ENCODE data around the gene INHBA.

INHBA gene

GRCh38 chr7:41655426-41655825 is 47.5 kb downstream of the INHBA start:
- H3K9me3 ChIP-seq (ENCODE audit: control insufficient read depth in 2 of 2, low read length in 2 of 2): no peaks in the 10 kb centered on the region

GRCh38 chr7:41652267-41652666 is 50.6 kb downstream of the INHBA start:
- Histone ChIP-seq H3K4me1 (ENCODE audit: control insufficient read depth in 2 of 2, insufficient read depth in 2 of 2, low read length in 2 of 2) (no peaks in the 10 kb centered on the region), H3K27ac (ENCODE audit: low read depth in 2 of 2, low read length in 2 of 2) (no peak overlapping the region), H3K9ac (ENCODE audit: low read depth in 1 of 2, low read length in 2 of 2) (no peak overlapping the region), H3K4me3 (ENCODE audit: low read length in 2 of 2) (no peak overlapping the region), H3K9me3 (ENCODE audit: control insufficient read depth in 2 of 2, low read length in 2 of 2) (no peaks in the 10 kb centered on the region), H3K27me3 (ENCODE audit: control insufficient read depth in 2 of 2, insufficient read depth in 2 of 2, low read length in 2 of 2) (no peaks in the 10 kb centered on the region), H3K36me3 (ENCODE audit: control insufficient read depth in 2 of 2, insufficient read depth in 2 of 2, low read length in 2 of 2) (no peaks in the 10 kb centered on the region)

More at GRCh38 chr7:41655426-41655825, 47.5 kb downstream of the INHBA start:
- Histone ChIP-seq H3K27me3 (ENCODE audit: control insufficient read depth in 2 of 2, insufficient read depth in 2 of 2, low read length in 2 of 2) (no peaks in the 10 kb centered on the region), H3K27ac (ENCODE audit: low read depth in 2 of 2, low read length in 2 of 2) (no peak overlapping the region), H3K4me1 (ENCODE audit: control insufficient read depth in 2 of 2, insufficient read depth in 2 of 2, low read length in 2 of 2) (no peaks in the 10 kb centered on the region), H3K4me3 (ENCODE audit: low read length in 2 of 2) (no peak overlapping the region), H3K9ac (ENCODE audit: low read depth in 1 of 2, low read length in 2 of 2) (no peak overlapping the region), H3K36me3 (ENCODE audit: control insufficient read depth in 2 of 2, insufficient read depth in 2 of 2, low read length in 2 of 2) (no peaks in the 10 kb centered on the region)

- H3K9ac ChIP-seq (ENCODE audit: low read depth in 1 of 2, low read length in 2 of 2): no peak overlapping the region
- H3K9me3 ChIP-seq (ENCODE audit: control insufficient read depth in 2 of 2, low read length in 2 of 2): no peaks in the 10 kb centered on the region
- no peaks in the 10 kb centered on the region for H3K36me3 ChIP-seq (ENCODE audit: control insufficient read depth in 2 of 2, insufficient read depth in 2 of 2, low read length in 2 of 2)
- H3K27me3 ChIP-seq (ENCODE audit: control insufficient read depth in 2 of 2, insufficient read depth in 2 of 2, low read length in 2 of 2): no peaks in the 10 kb centered on the region
- H3K27ac ChIP-seq (ENCODE audit: low read depth in 2 of 2, low read length in 2 of 2): no peak overlapping the region
- H3K4me3 ChIP-seq (ENCODE audit: low read length in 2 of 2): no peak overlapping the region
- no peaks in the 10 kb centered on the region for H3K4me1 ChIP-seq (ENCODE audit: control insufficient read depth in 2 of 2, insufficient read depth in 2 of 2, low read length in 2 of 2)
Measured at GRCh38 chr7:41648501-41648900, 54.4 kb downstream of the INHBA start.

GRCh38 chr7:41643616-41644015 is 59.3 kb downstream of the INHBA start:
- no peaks in the 10 kb centered on the region for H3K36me3 ChIP-seq (ENCODE audit: control insufficient read depth in 2 of 2, insufficient read depth in 2 of 2, low read length in 2 of 2)
- no peaks in the 10 kb centered on the region for H3K4me1 ChIP-seq (ENCODE audit: control insufficient read depth in 2 of 2, insufficient read depth in 2 of 2, low read length in 2 of 2)

GRCh38 chr7:41641665-41642014 is 61.2 kb downstream of the INHBA start:
- no peak overlapping the region for H3K27ac ChIP-seq (ENCODE audit: low read depth in 2 of 2, low read length in 2 of 2)
- no peaks in the 10 kb centered on the region for H3K27me3 ChIP-seq (ENCODE audit: control insufficient read depth in 2 of 2, insufficient read depth in 2 of 2, low read length in 2 of 2)
- no peaks in the 10 kb centered on the region for H3K9me3 ChIP-seq (ENCODE audit: control insufficient read depth in 2 of 2, low read length in 2 of 2)
- H3K36me3 ChIP-seq (ENCODE audit: control insufficient read depth in 2 of 2, insufficient read depth in 2 of 2, low read length in 2 of 2): no peaks in the 10 kb centered on the region
- H3K9ac ChIP-seq (ENCODE audit: low read depth in 1 of 2, low read length in 2 of 2): no peak overlapping the region
- no peak overlapping the region for H3K4me3 ChIP-seq (ENCODE audit: low read length in 2 of 2)
- H3K4me1 ChIP-seq (ENCODE audit: control insufficient read depth in 2 of 2, insufficient read depth in 2 of 2, low read length in 2 of 2): no peaks in the 10 kb centered on the region

More at GRCh38 chr7:41643616-41644015, 59.3 kb downstream of the INHBA start:
- Histone ChIP-seq H3K27me3 (ENCODE audit: control insufficient read depth in 2 of 2, insufficient read depth in 2 of 2, low read length in 2 of 2) (no peaks in the 10 kb centered on the region), H3K4me3 (ENCODE audit: low read length in 2 of 2) (no peak overlapping the region), H3K9ac (ENCODE audit: low read depth in 1 of 2, low read length in 2 of 2) (no peak overlapping the region), H3K27ac (ENCODE audit: low read depth in 2 of 2, low read length in 2 of 2) (no peak overlapping the region), H3K9me3 (ENCODE audit: control insufficient read depth in 2 of 2, low read length in 2 of 2) (no peaks in the 10 kb centered on the region)

- Histone ChIP-seq H3K9ac (ENCODE audit: low read depth in 1 of 2, low read length in 2 of 2) (no peak overlapping the region), H3K4me1 (ENCODE audit: control insufficient read depth in 2 of 2, insufficient read depth in 2 of 2, low read length in 2 of 2) (no peaks in the 10 kb centered on the region), H3K4me3 (ENCODE audit: low read length in 2 of 2) (no peak overlapping the region), H3K9me3 (ENCODE audit: control insufficient read depth in 2 of 2, low read length in 2 of 2) (no peaks in the 10 kb centered on the region), H3K36me3 (ENCODE audit: control insufficient read depth in 2 of 2, insufficient read depth in 2 of 2, low read length in 2 of 2) (no peaks in the 10 kb centered on the region), H3K27me3 (ENCODE audit: control insufficient read depth in 2 of 2, insufficient read depth in 2 of 2, low read length in 2 of 2) (no peaks in the 10 kb centered on the region), H3K27ac (ENCODE audit: low read depth in 2 of 2, low read length in 2 of 2) (no peak overlapping the region)
Measured at GRCh38 chr7:41641011-41641664, 61.8 kb downstream of the INHBA start.

GRCh38 chr7:41640487-41640886 is 62.4 kb downstream of the INHBA start:
- no peak overlapping the region for H3K9ac ChIP-seq (ENCODE audit: low read depth in 1 of 2, low read length in 2 of 2)
- H3K36me3 ChIP-seq (ENCODE audit: control insufficient read depth in 2 of 2, insufficient read depth in 2 of 2, low read length in 2 of 2): no peaks in the 10 kb centered on the region
- no peaks in the 10 kb centered on the region for H3K9me3 ChIP-seq (ENCODE audit: control insufficient read depth in 2 of 2, low read length in 2 of 2)
- H3K27ac ChIP-seq (ENCODE audit: low read depth in 2 of 2, low read length in 2 of 2): no peak overlapping the region
- H3K27me3 ChIP-seq (ENCODE audit: control insufficient read depth in 2 of 2, insufficient read depth in 2 of 2, low read length in 2 of 2): no peaks in the 10 kb centered on the region
- H3K4me3 ChIP-seq (ENCODE audit: low read length in 2 of 2): no peak overlapping the region
- H3K4me1 ChIP-seq (ENCODE audit: control insufficient read depth in 2 of 2, insufficient read depth in 2 of 2, low read length in 2 of 2): no peaks in the 10 kb centered on the region

- Histone ChIP-seq H3K9me3 (ENCODE audit: control insufficient read depth in 2 of 2, low read length in 2 of 2) (no peaks in the 10 kb centered on the region), H3K27me3 (ENCODE audit: control insufficient read depth in 2 of 2, insufficient read depth in 2 of 2, low read length in 2 of 2) (no peaks in the 10 kb centered on the region), H3K9ac (ENCODE audit: low read depth in 1 of 2, low read length in 2 of 2) (no peak overlapping the region), H3K36me3 (ENCODE audit: control insufficient read depth in 2 of 2, insufficient read depth in 2 of 2, low read length in 2 of 2) (no peaks in the 10 kb centered on the region), H3K4me3 (ENCODE audit: low read length in 2 of 2) (no peak overlapping the region), H3K4me1 (ENCODE audit: control insufficient read depth in 2 of 2, insufficient read depth in 2 of 2, low read length in 2 of 2) (no peaks in the 10 kb centered on the region), H3K27ac (ENCODE audit: low read depth in 2 of 2, low read length in 2 of 2) (no peak overlapping the region)
Measured at GRCh38 chr7:41637049-41637448, 65.8 kb downstream of the INHBA start.

All from mucosa of rectum (tissue), 2 donors.